HepG2 (cell line): ENCODE results near the gene DNPH1. TPM values are rescaled to one million over a fixed set of nuclear protein-coding genes. Genes with fewer than 3 reads are reported as not detected.

ENCODE experiments used
- ATAC-seq: fragments of 200-7000 bp; cut with Tn5 transposase; 3 replicates; pipeline ENCODE4 v1.9.1; 2020; ENCODE audit warnings: mild to moderate bottlenecking, moderate library complexity
- BruUV-seq: library from RNA; stranded (reverse); fragments of 400-500 nt; replicated peaks from 2 replicates; lab custom pipeline; 2021; lab: Mats Ljungman, UMichigan
- CTCF ChIA-PET: fragments of 300-600 bp; formaldehyde crosslinking; extraction: SDS; loops from one replicate; lab custom pipeline; 2021; ENCODE audit warnings: low total read pairs, inconsistent platforms, low intra/inter-chr PET ratio; lab: Yijun Ruan, JAX
- POLR2A ChIA-PET: fragments of 350-600 bp; sonication (Branson Sonifier 250); formaldehyde crosslinking; loops from one replicate; lab custom pipeline; 2020; ENCODE audit warnings: antibody characterized with exemption, inconsistent platforms; lab: Yijun Ruan, JAX
- DNase-seq: peaks from one replicate; pipeline ENCODE4 v3.0.0-alpha.2; 2015; ENCODE audit warnings: low spot score
- FAIRE-seq: peaks from 3 replicates; lab custom pipeline; 2011; peaks lifted over from hg19 to GRCh38; lab: Jason Lieb, UNC
- H2AFZ ChIP-seq: one replicate; pipeline ENCODE4 v1.6.1; 2011; ENCODE audit warnings: low read length, inconsistent platforms
- H3K27ac ChIP-seq: fragments of 300-600 bp; 3 replicates; pipeline ENCODE4 v1.8.0; 2011; ENCODE audit warnings: mixed run types, mild to moderate bottlenecking, mixed read lengths, low read length, inconsistent platforms; ENCODE audit not compliant: insufficient read depth; ENCODE audit errors: extremely low read length
- H3K27me3 ChIP-seq, 2 experiments: fragments of 200-600 bp in 1 of 2; 2 replicates in 1 of 2; 3 replicates in 1 of 2; pipeline versions ENCODE4 v1.6.0 to v1.8.0; 2011; ENCODE audit warnings: low read length in 2 of 2, mild to moderate bottlenecking in 2 of 2, moderate library complexity in 2 of 2, inconsistent platforms in 1 of 2; ENCODE audit not compliant: insufficient read depth in 2 of 2, control insufficient read depth in 1 of 2
- H3K36me3 ChIP-seq, 2 experiments: fragments of 200-600 bp in 1 of 2; replicated peaks in 1 of 2; 2 replicates in 1 of 2; 3 replicates in 1 of 2; pipeline versions ENCODE4 v1.5.1 to v1.8.0; 2011; ENCODE audit warnings: low read length in 2 of 2, inconsistent platforms in 1 of 2; ENCODE audit not compliant: insufficient read depth in 2 of 2, control insufficient read depth in 1 of 2
- H3K4me1 ChIP-seq: 2 replicates; pipeline ENCODE4 v1.5.1; 2012; ENCODE audit warnings: low read length, inconsistent platforms; ENCODE audit not compliant: insufficient read depth
- H3K4me2 ChIP-seq: 2 replicates; pipeline ENCODE4 v1.6.0; 2011; ENCODE audit warnings: low read depth, low read length, inconsistent platforms
- H3K4me3 ChIP-seq, 3 experiments: fragments of 200-600 bp in 1 of 3; sonication (generic), shearing (Covaris generic) in 1 of 3; replicated peaks in 1 of 3; 2 replicates each; pipeline ENCODE4 v1.5.1; 2011 to 2016; ENCODE audit warnings: low read length in 3 of 3, inconsistent platforms in 2 of 3, low read depth in 2 of 3, mild to moderate bottlenecking in 2 of 3, control low read depth in 1 of 3, mixed read lengths in 1 of 3; ENCODE audit not compliant: insufficient read depth in 1 of 3
- H3K79me2 ChIP-seq: one replicate; pipeline ENCODE4 v1.6.1; 2011; ENCODE audit warnings: low read length, inconsistent platforms; ENCODE audit not compliant: insufficient read depth
- H3K9ac ChIP-seq: 2 replicates; pipeline ENCODE4 v1.6.0; 2011; ENCODE audit warnings: mild to moderate bottlenecking, low read depth, low read length, inconsistent platforms; ENCODE audit not compliant: insufficient read depth
- H3K9me3 ChIP-seq: 2 replicates; pipeline ENCODE4 v1.5.1; 2012; ENCODE audit warnings: mild to moderate bottlenecking, low read length
- H4K20me1 ChIP-seq: 2 replicates; pipeline ENCODE4 v1.6.0; 2011; ENCODE audit warnings: inconsistent platforms, mild to moderate bottlenecking, low read length, moderate library complexity; ENCODE audit not compliant: insufficient read depth
- AGO1 ChIP-seq: fragments of 200-400 bp; formaldehyde crosslinking; IDR thresholded peaks from 2 replicates; pipeline ENCODE4 v1.6.1; 2017; ENCODE audit warnings: mild to moderate bottlenecking, low read depth, low read length, moderate library complexity; ENCODE audit not compliant: poor library complexity, severe bottlenecking
- BRD4 ChIP-seq: sonication (generic); formaldehyde crosslinking; IDR thresholded peaks from 2 replicates; pipeline ENCODE4 v1.4.0; 2020; ENCODE audit warnings: missing genetic modification reagents
- FOXK2 ChIP-seq: fragments of 450-650 bp; IDR thresholded peaks from 2 replicates; pipeline ENCODE4 v1.6.1; 2016
- JUND ChIP-seq: sonication (generic); formaldehyde crosslinking; IDR thresholded peaks from 2 replicates; pipeline ENCODE4 v1.8.0; 2022; ENCODE audit warnings: mild to moderate bottlenecking, missing genetic modification reagents
- KMT2A ChIP-seq: sonication (generic); formaldehyde crosslinking; IDR thresholded peaks from 2 replicates; pipeline ENCODE4 v1.4.0; 2020; ENCODE audit warnings: missing genetic modification reagents
- MIXL1 ChIP-seq: IDR thresholded peaks from 2 replicates; pipeline ENCODE4 v1.6.1; 2016
- NR2F2 ChIP-seq: IDR thresholded peaks from 2 replicates; pipeline ENCODE4 v1.6.1; 2012; ENCODE audit warnings: low read depth, inconsistent platforms, borderline replicate concordance
- SP1 ChIP-seq, 2 experiments: fragments of 450-650 bp in 1 of 2; sonication (generic) in 1 of 2; formaldehyde crosslinking in 1 of 2; IDR thresholded peaks; 2 replicates each; pipeline versions ENCODE4 v1.4.0 to v1.6.1; 2016 to 2020; ENCODE audit warnings: missing genetic modification reagents in 1 of 2
- ZNF264 ChIP-seq: sonication (generic); formaldehyde crosslinking; IDR thresholded peaks from 2 replicates; pipeline ENCODE4 v1.4.0; 2020; ENCODE audit warnings: missing genetic modification reagents
- ZNF354B ChIP-seq: sonication (generic); formaldehyde crosslinking; IDR thresholded peaks from 2 replicates; pipeline ENCODE4 v1.8.0; 2022; ENCODE audit warnings: mild to moderate bottlenecking, missing genetic modification reagents
- ZNF501 ChIP-seq: sonication (generic); formaldehyde crosslinking; IDR thresholded peaks from 2 replicates; pipeline ENCODE4 v1.5.1; 2020; ENCODE audit warnings: mild to moderate bottlenecking, moderate library complexity, missing genetic modification reagents
- ZNF629 ChIP-seq: sonication (generic); formaldehyde crosslinking; conservative IDR thresholded peaks from 2 replicates; pipeline ENCODE4 v1.5.0; 2020; ENCODE audit warnings: missing genetic modification reagents
- ZNF747 ChIP-seq: sonication (generic); formaldehyde crosslinking; IDR thresholded peaks from 2 replicates; pipeline ENCODE4 v1.8.1; 2023; ENCODE audit warnings: missing genetic modification reagents, mild to moderate bottlenecking, borderline replicate concordance
- ZNF891 ChIP-seq: sonication (generic); formaldehyde crosslinking; IDR thresholded peaks from 2 replicates; pipeline ENCODE4 v1.5.0; 2020; ENCODE audit warnings: mild to moderate bottlenecking, missing genetic modification reagents
- WGBS: methylation state at CpG from one replicate; pipeline ENCODE4 v1.1.6; 2017; ENCODE audit warnings: low lambda C conversion rate; 5-methylcytosine and 5-hydroxymethylcytosine counted together
- in situ Hi-C: cut with HindIII; loops from 2 replicates; pipeline ENCODE4 v1.10.0; 2017; ENCODE audit warnings: low pct_unique_long_range_greater_than_20kb; ENCODE audit not compliant: extremely low pct_ligation_motif_present
- intact Hi-C: fragments of 100-400 bp; cut with micrococcal nuclease; formaldehyde crosslinking; loops from one replicate; pipeline ENCODE4 v1.10.0; 2022; ENCODE audit not compliant: unreplicated experiment
- polyA plus RNA-seq, 8 experiments: library from polyadenylated mRNA; depleted of rRNA in 3 of 8; stranded (reverse) in 7 of 8; unstranded in 1 of 8; fragments of >200 nt; fragmentation: Illumina TruSeq in 4 of 8; extraction: Trizol in 4 of 8; gene quantifications; 2 replicates each; pipeline versions ENCODE4 v1.2.1 to v1.2.3, GENCODE V29; 2011 to 2016; ENCODE audit warnings: low read depth in 4 of 8, missing spikeins in 1 of 8, mixed read lengths in 1 of 8; ENCODE audit not compliant: insufficient read depth in 1 of 8
- total RNA-seq, 5 experiments: library from RNA; depleted of rRNA; stranded (reverse); fragments of >200 nt; fragmentation: Illumina TruSeq; extraction: Trizol; gene quantifications; 2 replicates each; pipeline ENCODE4 v1.2.3, GENCODE V29; 2016; ENCODE audit warnings: low read depth in 1 of 5
- TF ChIP-seq, protein P1 (sequence below): sonication (generic); formaldehyde crosslinking; IDR thresholded peaks from 2 replicates; pipeline ENCODE4 v1.5.0; 2020; ENCODE audit warnings: missing genetic modification reagents
- TF ChIP-seq, protein P2 (sequence below): sonication (generic); formaldehyde crosslinking; IDR thresholded peaks from 2 replicates; pipeline ENCODE4 v1.5.0; 2020; ENCODE audit warnings: missing genetic modification reagents
- TF ChIP-seq, protein P3 (sequence below): sonication (generic); formaldehyde crosslinking; IDR thresholded peaks from 2 replicates; pipeline ENCODE4 v1.5.1; 2020; ENCODE audit warnings: missing genetic modification reagents, mild to moderate bottlenecking, borderline replicate concordance
- TF ChIP-seq, protein P4 (sequence below): IDR thresholded peaks from 2 replicates; pipeline ENCODE4 v1.6.1; 2016; ENCODE audit warnings: low read depth, control low read depth
- TF ChIP-seq, protein P5 (sequence below): sonication (generic); formaldehyde crosslinking; IDR thresholded peaks from 2 replicates; pipeline ENCODE4 v1.4.0; 2020; ENCODE audit warnings: missing genetic modification reagents

Gene DNPH1
- total and polyA plus RNA-seq, 2 of the 13 experiments (the other 11 are each of a cell fraction or from before 2014, with no cell fraction given) = 56.5 to 75.1 TPM

DNA sequence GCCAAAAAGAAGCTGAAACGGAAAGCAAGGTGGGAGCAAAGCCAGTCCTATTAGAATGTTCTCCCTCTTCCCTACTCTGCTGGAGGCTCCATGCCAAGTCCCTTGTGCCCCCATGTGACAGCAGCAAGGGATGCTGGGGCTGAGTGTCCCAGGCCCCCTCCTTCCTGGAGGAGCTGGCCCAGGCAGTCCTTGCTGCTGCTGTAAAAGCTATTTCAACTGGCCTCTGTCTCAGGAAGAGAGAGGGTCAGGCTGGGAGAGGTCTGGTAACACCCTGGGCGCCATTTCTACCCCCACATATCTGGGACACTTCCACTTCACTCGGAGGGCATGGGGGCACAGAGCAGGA is 39.0 kb upstream of the DNPH1 start:
- H3K9ac ChIP-seq = peak overlapping the region; percentile 69
- no TSS peak for BruUV-seq
- peak; percentile 5 for ATAC-seq
- TF ChIP-seq, protein P1, sequence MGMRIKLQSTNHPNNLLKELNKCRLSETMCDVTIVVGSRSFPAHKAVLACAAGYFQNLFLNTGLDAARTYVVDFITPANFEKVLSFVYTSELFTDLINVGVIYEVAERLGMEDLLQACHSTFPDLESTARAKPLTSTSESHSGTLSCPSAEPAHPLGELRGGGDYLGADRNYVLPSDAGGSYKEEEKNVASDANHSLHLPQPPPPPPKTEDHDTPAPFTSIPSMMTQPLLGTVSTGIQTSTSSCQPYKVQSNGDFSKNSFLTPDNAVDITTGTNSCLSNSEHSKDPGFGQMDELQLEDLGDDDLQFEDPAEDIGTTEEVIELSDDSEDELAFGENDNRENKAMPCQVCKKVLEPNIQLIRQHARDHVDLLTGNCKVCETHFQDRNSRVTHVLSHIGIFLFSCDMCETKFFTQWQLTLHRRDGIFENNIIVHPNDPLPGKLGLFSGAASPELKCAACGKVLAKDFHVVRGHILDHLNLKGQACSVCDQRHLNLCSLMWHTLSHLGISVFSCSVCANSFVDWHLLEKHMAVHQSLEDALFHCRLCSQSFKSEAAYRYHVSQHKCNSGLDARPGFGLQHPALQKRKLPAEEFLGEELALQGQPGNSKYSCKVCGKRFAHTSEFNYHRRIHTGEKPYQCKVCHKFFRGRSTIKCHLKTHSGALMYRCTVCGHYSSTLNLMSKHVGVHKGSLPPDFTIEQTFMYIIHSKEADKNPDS = no peak
- TF ChIP-seq SP1 (IDR thresholded peaks at IDR 0.05) (no peak), SP1 (CRISPR knock-in tag; IDR thresholded peaks at IDR 0.05) (0 out of 2 replicates have a peak, but pooled peaks have one; percentile 14), ZNF264 (no peak), ZNF354B (CRISPR knock-in tag) (no peak), ZNF501 (no peak), ZNF629 (no peak), BRD4 (CRISPR knock-in tag) (0 out of 2 replicates have a peak, but pooled peaks have one; percentile 15), NR2F2 (no peak), AGO1 (no peak), JUND (CRISPR knock-in tag) (0 out of 2 replicates have a peak, but pooled peaks have one; percentile 32), ZNF747 (0 out of 2 replicates have a peak, but pooled peaks have one; percentile 6), MIXL1 (CRISPR knock-in tag) (no peak), FOXK2 (no peak), ZNF891 (CRISPR knock-in tag) (no peak), KMT2A (CRISPR knock-in tag) (no peak)
- TF ChIP-seq, protein P2, sequence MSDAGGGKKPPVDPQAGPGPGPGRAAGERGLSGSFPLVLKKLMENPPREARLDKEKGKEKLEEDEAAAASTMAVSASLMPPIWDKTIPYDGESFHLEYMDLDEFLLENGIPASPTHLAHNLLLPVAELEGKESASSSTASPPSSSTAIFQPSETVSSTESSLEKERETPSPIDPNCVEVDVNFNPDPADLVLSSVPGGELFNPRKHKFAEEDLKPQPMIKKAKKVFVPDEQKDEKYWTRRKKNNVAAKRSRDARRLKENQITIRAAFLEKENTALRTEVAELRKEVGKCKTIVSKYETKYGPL = no peak
- TF ChIP-seq, protein P3, sequence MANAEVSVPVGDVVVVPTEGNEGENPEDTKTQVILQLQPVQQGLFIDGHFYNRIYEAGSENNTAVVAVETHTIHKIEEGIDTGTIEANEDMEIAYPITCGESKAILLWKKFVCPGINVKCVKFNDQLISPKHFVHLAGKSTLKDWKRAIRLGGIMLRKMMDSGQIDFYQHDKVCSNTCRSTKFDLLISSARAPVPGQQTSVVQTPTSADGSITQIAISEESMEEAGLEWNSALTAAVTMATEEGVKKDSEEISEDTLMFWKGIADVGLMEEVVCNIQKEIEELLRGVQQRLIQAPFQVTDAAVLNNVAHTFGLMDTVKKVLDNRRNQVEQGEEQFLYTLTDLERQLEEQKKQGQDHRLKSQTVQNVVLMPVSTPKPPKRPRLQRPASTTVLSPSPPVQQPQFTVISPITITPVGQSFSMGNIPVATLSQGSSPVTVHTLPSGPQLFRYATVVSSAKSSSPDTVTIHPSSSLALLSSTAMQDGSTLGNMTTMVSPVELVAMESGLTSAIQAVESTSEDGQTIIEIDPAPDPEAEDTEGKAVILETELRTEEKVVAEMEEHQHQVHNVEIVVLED = no peak
- TF ChIP-seq, protein P4, sequence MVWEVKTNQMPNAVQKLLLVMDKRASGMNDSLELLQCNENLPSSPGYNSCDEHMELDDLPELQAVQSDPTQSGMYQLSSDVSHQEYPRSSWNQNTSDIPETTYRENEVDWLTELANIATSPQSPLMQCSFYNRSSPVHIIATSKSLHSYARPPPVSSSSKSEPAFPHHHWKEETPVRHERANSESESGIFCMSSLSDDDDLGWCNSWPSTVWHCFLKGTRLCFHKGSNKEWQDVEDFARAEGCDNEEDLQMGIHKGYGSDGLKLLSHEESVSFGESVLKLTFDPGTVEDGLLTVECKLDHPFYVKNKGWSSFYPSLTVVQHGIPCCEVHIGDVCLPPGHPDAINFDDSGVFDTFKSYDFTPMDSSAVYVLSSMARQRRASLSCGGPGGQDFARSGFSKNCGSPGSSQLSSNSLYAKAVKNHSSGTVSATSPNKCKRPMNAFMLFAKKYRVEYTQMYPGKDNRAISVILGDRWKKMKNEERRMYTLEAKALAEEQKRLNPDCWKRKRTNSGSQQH (CRISPR knock-in tag) = 0 out of 2 replicates have a peak, but pooled peaks have one; percentile 5
- TF ChIP-seq, protein P5, sequence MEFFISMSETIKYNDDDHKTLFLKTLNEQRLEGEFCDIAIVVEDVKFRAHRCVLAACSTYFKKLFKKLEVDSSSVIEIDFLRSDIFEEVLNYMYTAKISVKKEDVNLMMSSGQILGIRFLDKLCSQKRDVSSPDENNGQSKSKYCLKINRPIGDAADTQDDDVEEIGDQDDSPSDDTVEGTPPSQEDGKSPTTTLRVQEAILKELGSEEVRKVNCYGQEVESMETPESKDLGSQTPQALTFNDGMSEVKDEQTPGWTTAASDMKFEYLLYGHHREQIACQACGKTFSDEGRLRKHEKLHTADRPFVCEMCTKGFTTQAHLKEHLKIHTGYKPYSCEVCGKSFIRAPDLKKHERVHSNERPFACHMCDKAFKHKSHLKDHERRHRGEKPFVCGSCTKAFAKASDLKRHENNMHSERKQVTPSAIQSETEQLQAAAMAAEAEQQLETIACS (CRISPR knock-in tag) = no peak

More for the DNA sequence above, 39.0 kb upstream of the DNPH1 start:
- H3K4me3 ChIP-seq = peak overlapping the region in 1 of 3 experiments; percentile 36; a peak in 2 of 6 replicates
- H3K4me1 ChIP-seq = peaks cover 96% of the 10 kb centered on the region
- CTCF ChIA-PET = no interaction called here
- WGBS = 52% methylated on average over 3 of the region's 3 CpGs
- no peaks in the 10 kb centered on the region for H3K9me3 ChIP-seq
- FAIRE-seq (no peak), DNase-seq (no peak)
- POLR2A ChIA-PET = interaction anchor here (0.7 to 20.0 kb wide), 28 partner anchors 10 to 340 kb away, joined by 3 to 314 read pairs (median 4); partner anchors contain the start of genes ABCC10, CNPY3, CRIP3 and CUL9
- H3K4me2 ChIP-seq = peak overlapping the region; percentile 58
- H3K79me2 ChIP-seq = no peaks in the 10 kb centered on the region
- no peaks in the 10 kb centered on the region for H3K36me3 ChIP-seq
- H4K20me1 ChIP-seq = no peaks in the 10 kb centered on the region
- H3K27me3 ChIP-seq = no peaks in the 10 kb centered on the region
- in situ Hi-C loops (no loop called here), intact Hi-C loops (loop anchor here (10.0 kb wide), 1 partner anchor 156 kb away; the partner anchor contains the start of gene ABCC10)
- H2AFZ ChIP-seq = no peak overlapping the region
- H3K27ac ChIP-seq = peak overlapping the region; percentile 91
